Endodermal cell (in vitro differentiated cells): ENCODE results near the gene CHAD. TPM values are rescaled to one million over a fixed set of nuclear protein-coding genes. Genes with fewer than 3 reads are reported as not detected.
"Not testable (repeated sequence)": the region's sequence is repeated elsewhere in the genome, so short reads cannot be mapped to it uniquely, and the experiment has no call there.

Experiments used
- DNase-seq: peaks from one replicate; pipeline ENCODE4 v3.0.0-alpha.2; 2017
- H3K27ac ChIP-seq: 2 replicates; pipeline ENCODE4 v1.5.1; 2013; ENCODE audit warnings: mild to moderate bottlenecking, low read depth, low read length, moderate library complexity
- H3K27me3 ChIP-seq: 2 replicates; pipeline ENCODE4 v1.6.1; 2013; ENCODE audit warnings: mild to moderate bottlenecking, low read length, moderate library complexity; ENCODE audit not compliant: insufficient read depth, control insufficient read depth, poor library complexity, severe bottlenecking
- H3K36me3 ChIP-seq: 2 replicates; pipeline ENCODE4 v1.7.0; 2013; ENCODE audit warnings: mild to moderate bottlenecking, low read length, moderate library complexity; ENCODE audit not compliant: control insufficient read depth, insufficient read depth
- H3K4me1 ChIP-seq: one replicate; pipeline ENCODE4 v1.7.0; 2013; ENCODE audit warnings: low read length; ENCODE audit not compliant: control insufficient read depth, insufficient read depth
- H3K4me3 ChIP-seq: 2 replicates; pipeline ENCODE4 v1.5.1; 2013; ENCODE audit warnings: mild to moderate bottlenecking, low read length, moderate library complexity
- H3K9ac ChIP-seq: 2 replicates; pipeline ENCODE4 v1.6.1; 2013; ENCODE audit warnings: mild to moderate bottlenecking, low read length, moderate library complexity; ENCODE audit not compliant: poor library complexity, severe bottlenecking; ENCODE audit errors: extremely low read depth
- H3K9me3 ChIP-seq: 2 replicates; pipeline ENCODE4 v1.6.1; 2013; ENCODE audit warnings: mild to moderate bottlenecking, low read length, moderate library complexity; ENCODE audit not compliant: control insufficient read depth
- H3K27ac Mint-ChIP-seq: 2 replicates; pipeline ENCODE4 v1.8.0; 2020; ENCODE audit warnings: mixed read lengths
- H3K27me3 Mint-ChIP-seq: 2 replicates; pipeline ENCODE4 v1.8.0; 2021; ENCODE audit warnings: mild to moderate bottlenecking, mixed read lengths; ENCODE audit not compliant: insufficient read depth
- H3K36me3 Mint-ChIP-seq: 2 replicates; pipeline ENCODE4 v1.8.0; 2020; ENCODE audit warnings: low read depth, mixed read lengths
- H3K4me1 Mint-ChIP-seq: 2 replicates; pipeline ENCODE4 v1.8.0; 2020; ENCODE audit warnings: mixed read lengths
- H3K4me3 Mint-ChIP-seq: 2 replicates; pipeline ENCODE4 v1.8.0; 2020; ENCODE audit warnings: mild to moderate bottlenecking, moderate library complexity, mixed read lengths
- H3K9me3 Mint-ChIP-seq: 2 replicates; pipeline ENCODE4 v1.8.0; 2020; ENCODE audit warnings: mild to moderate bottlenecking, mixed read lengths
- WGBS, 2 experiments: methylation state at CpG; one replicate each; pipeline versions ENCODE4 v1.1.5 to v1.1.7; 2013; ENCODE audit warnings: missing lambda C conversion rate in 2 of 2, mixed read lengths in 1 of 2; ENCODE audit not compliant: insufficient coverage in 1 of 2, insufficient read length in 1 of 2; 5-methylcytosine and 5-hydroxymethylcytosine counted together
- total RNA-seq, 2 donors: library from RNA; stranded (reverse); fragmentation: NEBNext Ultra II Directional in 1 of 2; extraction: Animal tissue kit (Norgen Biotek cat#: 25700) in 1 of 2; gene quantifications; 2 replicates in 1 of 2; 3 replicates in 1 of 2; pipeline ENCODE4 v1.2.1, GENCODE V29; 2021
- TF ChIP-seq, protein P1 (sequence below): fragments of 200-600 bp; sonication (generic); conservative IDR thresholded peaks from 2 replicates; pipeline ENCODE4 v1.5.0; 2021; ENCODE audit warnings: antibody characterized with exemption, mild to moderate bottlenecking

The CHAD gene
- total RNA-seq, 2 donors from 2014 or later: 0.15 TPM; not detected in 1

DNA sequence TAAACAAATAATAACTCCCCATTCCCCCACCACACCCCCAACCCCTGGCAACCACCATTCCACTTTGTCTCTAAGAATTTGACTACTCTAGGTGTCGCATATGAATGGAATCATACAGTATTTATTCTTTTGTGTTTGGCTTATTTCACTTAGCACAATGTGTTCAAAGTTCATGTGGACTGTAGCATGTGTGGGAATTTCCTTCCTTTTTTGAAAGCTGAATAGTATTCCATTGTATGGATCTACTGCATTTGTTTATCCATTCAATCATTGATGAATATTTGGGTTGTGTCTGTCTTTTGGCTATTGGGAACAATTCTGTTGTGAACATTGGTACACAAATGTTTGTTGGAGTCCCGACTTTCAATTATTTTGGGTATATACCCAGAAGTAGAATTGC is 45.9 kb downstream of the CHAD start:
- no peaks in the 10 kb centered on the region for H3K27me3 ChIP-seq
- H3K4me3 Mint-ChIP-seq: no peak overlapping the region
- 100% methylated on average over 2 of the region's 2 CpGs; no CpG with 5 or more reads in 1 of the 2 experiments for WGBS, 2 experiments

DNA sequence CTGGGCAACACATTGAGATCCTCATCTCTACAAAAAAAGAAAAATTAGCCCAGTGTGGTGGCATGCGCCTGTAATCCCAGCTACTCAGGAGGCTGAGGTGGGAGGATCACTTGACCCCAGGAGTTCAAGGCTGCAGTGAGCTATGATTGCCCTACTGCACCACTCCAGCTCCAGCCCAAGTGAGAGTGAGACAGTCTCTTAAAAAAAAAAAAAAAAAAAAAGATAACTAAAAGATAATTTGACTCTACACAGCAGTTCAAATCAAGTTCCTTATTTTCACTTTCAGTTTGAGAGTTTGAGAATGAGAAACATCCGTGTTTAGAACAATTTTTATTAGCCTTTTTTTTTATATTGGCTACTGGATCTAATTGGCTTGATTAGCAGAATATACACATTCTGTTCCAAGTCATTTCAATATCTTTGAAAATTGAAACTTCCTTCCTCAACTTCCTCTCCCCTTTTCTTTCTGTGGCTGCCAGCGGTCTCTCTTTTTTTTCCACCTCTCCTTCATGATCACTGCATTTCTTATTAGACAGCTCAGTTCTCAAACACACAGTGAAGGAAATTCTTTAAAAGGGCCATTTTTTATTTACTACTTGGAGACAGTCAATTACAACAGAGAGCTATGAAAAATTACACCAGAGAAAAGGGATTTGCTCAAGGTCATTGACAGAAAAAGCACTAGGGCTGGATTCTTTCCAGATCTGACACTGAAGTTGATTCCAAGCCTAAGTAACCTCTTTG is 47.2 kb downstream of the CHAD start:
- DNase-seq: no peak
- Histone ChIP-seq H3K4me3 (no peak overlapping the region), H3K9me3 (peaks cover 18% of the 10 kb centered on the region), H3K4me1 (peaks cover 6% of the 10 kb centered on the region), H3K9ac (no peak overlapping the region), H3K27ac (no peak overlapping the region), H3K36me3 (no peaks in the 10 kb centered on the region), H3K27me3 (no peaks in the 10 kb centered on the region)
- Mint-ChIP-seq H3K4me1 (peaks cover 6% of the 10 kb centered on the region), H3K4me3 (no peak overlapping the region), H3K27ac (no peak overlapping the region), H3K36me3 (peaks cover 11% of the 10 kb centered on the region), H3K9me3 (peaks cover 29% of the 10 kb centered on the region), H3K27me3 (peaks cover 6% of the 10 kb centered on the region)
- WGBS, 2 experiments: 91 to 96% methylated on average over 3 of the region's 3 CpGs
- TF ChIP-seq, protein P1, sequence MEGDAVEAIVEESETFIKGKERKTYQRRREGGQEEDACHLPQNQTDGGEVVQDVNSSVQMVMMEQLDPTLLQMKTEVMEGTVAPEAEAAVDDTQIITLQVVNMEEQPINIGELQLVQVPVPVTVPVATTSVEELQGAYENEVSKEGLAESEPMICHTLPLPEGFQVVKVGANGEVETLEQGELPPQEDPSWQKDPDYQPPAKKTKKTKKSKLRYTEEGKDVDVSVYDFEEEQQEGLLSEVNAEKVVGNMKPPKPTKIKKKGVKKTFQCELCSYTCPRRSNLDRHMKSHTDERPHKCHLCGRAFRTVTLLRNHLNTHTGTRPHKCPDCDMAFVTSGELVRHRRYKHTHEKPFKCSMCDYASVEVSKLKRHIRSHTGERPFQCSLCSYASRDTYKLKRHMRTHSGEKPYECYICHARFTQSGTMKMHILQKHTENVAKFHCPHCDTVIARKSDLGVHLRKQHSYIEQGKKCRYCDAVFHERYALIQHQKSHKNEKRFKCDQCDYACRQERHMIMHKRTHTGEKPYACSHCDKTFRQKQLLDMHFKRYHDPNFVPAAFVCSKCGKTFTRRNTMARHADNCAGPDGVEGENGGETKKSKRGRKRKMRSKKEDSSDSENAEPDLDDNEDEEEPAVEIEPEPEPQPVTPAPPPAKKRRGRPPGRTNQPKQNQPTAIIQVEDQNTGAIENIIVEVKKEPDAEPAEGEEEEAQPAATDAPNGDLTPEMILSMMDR: no peak

More for the DNA sequence above, 45.9 kb downstream of the CHAD start:
- no peaks in the 10 kb centered on the region for H3K36me3 ChIP-seq
- TF ChIP-seq, protein P1: no peak
- no peak overlapping the region for H3K4me3 ChIP-seq
- Mint-ChIP-seq H3K9me3 (peaks cover 29% of the 10 kb centered on the region), H3K36me3 (peaks cover 11% of the 10 kb centered on the region), H3K27me3 (peaks cover 6% of the 10 kb centered on the region), H3K27ac (no peak overlapping the region), H3K4me1 (peaks cover 17% of the 10 kb centered on the region)
- H3K4me1 ChIP-seq: peaks cover 10% of the 10 kb centered on the region
- peaks cover 18% of the 10 kb centered on the region for H3K9me3 ChIP-seq
- H3K9ac ChIP-seq: no peak overlapping the region
- DNase-seq: no peak
- H3K27ac ChIP-seq: no peak overlapping the region

DNA sequence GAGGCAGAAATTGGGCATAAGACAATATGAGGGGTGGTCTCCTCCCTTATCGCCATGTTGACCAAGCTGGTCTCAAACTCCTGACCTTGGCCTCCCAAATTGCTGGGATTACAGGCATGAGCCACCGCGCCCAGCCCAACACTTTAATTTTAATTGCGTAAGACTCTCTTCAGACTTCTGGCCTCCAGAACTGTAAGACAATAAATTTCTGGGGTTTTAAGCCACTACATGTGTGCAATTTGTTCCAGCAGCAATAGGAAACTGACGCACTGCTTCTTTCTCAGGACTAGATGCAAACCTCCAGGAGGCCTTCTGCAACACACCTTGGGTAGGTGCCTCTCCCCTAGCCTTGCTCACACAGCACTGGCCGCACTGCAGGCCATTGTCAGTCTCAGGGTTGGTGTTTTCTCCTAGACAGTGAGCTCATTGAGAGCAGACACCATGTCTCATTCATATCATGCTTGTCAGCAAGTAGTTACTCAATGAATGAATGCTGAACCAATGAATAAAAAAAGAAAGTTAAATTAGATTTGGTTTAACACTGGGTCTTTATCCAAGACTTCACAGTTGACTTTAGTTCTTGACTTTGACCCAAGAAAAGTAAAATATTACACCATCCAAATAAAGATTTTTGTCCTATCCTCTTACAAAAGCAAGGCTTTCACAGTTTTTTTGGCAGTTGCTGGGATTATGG is 48.1 kb downstream of the CHAD start:
- no peak overlapping the region for H3K27ac Mint-ChIP-seq
- peaks cover 6% of the 10 kb centered on the region for H3K27me3 Mint-ChIP-seq
- Histone ChIP-seq H3K9me3 (peaks cover 18% of the 10 kb centered on the region), H3K4me3 (no peak overlapping the region), H3K27me3 (no peaks in the 10 kb centered on the region), H3K27ac (no peak overlapping the region), H3K9ac (no peak overlapping the region), H3K36me3 (no peaks in the 10 kb centered on the region), H3K4me1 (peaks cover 5% of the 10 kb centered on the region)
- peaks cover 4% of the 10 kb centered on the region for H3K4me1 Mint-ChIP-seq
- peak; percentile 36 for DNase-seq
- H3K36me3 Mint-ChIP-seq: peaks cover 11% of the 10 kb centered on the region
- no peak overlapping the region for H3K4me3 Mint-ChIP-seq
- TF ChIP-seq, protein P1: no peak
- 94 to 100% methylated on average over 5 to 6 of the region's 6 CpGs for WGBS, 2 experiments
- peaks cover 29% of the 10 kb centered on the region for H3K9me3 Mint-ChIP-seq

DNA sequence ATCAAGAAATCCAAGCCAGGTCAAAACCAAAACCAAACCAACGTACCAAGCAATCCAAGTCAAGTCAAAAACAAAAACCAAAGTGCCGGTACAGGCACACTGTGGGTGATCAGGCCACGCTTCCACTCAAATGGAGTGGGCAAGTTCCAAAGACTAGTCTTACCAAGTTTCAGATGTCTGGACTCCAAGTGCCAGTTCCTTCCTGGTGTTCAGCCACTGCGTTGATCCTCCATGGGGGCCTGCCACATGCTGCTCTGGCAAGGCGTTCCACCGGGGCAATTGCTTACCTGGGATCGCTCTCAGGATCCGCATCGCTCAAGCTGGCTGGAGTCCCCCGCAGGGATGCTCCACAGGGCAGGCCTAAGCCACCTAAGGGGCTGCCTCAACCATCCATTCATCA is 49.1 kb downstream of the CHAD start:
- Mint-ChIP-seq H3K9me3 (peaks cover 29% of the 10 kb centered on the region), H3K36me3 (peaks cover 11% of the 10 kb centered on the region)
- peak; percentile 34 for DNase-seq
- H3K27ac Mint-ChIP-seq, H3K9ac ChIP-seq, H3K27me3 Mint-ChIP-seq, H3K27ac ChIP-seq, H3K4me1 Mint-ChIP-seq, H3K36me3 ChIP-seq, H3K4me1 ChIP-seq, H3K27me3 ChIP-seq, H3K4me3 Mint-ChIP-seq: not testable (repeated sequence)
- H3K4me3 ChIP-seq: peak overlapping the region; percentile 8
- H3K9me3 ChIP-seq: peaks cover 18% of the 10 kb centered on the region
- 91 to 97% methylated on average over 5 to 10 of the region's 10 CpGs for WGBS, 2 experiments
